Caco-2 (cell line): ENCODE data around the gene LTBP1. TPM values are rescaled to one million over a fixed set of nuclear protein-coding genes. Genes with fewer than 3 reads are reported as not detected.
A peak's percentile ranks its signal among the peaks of the same experiment; 100 is the strongest.

Experiments used
- BruUV-seq: library from RNA; stranded (reverse); fragments of 400-500 nt; replicated peaks from 2 replicates; lab custom pipeline; 2021; lab: Mats Ljungman, UMichigan
- CTCF ChIA-PET: fragments of 300-600 bp; sonication (Branson Sonifier 250); formaldehyde crosslinking; loops from one replicate; lab custom pipeline; 2022; ENCODE audit warnings: antibody characterized with exemption; lab: Charles Lee
- POLR2A ChIA-PET: fragments of 300-600 bp; sonication (Branson Sonifier 250); formaldehyde crosslinking; loops from one replicate; lab custom pipeline; 2022; ENCODE audit warnings: antibody characterized with exemption; lab: Charles Lee
- DNase-seq, 2 experiments: peaks; one replicate each; pipeline versions ENCODE4 v3.0.0 to v3.0.0-alpha.2; 2020 to 2022
- H3K27me3 ChIP-seq: replicated peaks from 2 replicates; pipeline ENCODE4 v1.6.0; 2011; ENCODE audit warnings: low read length; ENCODE audit not compliant: control insufficient read depth, insufficient read depth
- H3K36me3 ChIP-seq: 2 replicates; pipeline ENCODE4 v1.5.1; 2011; ENCODE audit warnings: low read length; ENCODE audit not compliant: control insufficient read depth, insufficient read depth
- H3K4me1 ChIP-seq: fragments of 250-450 bp; sonication (Bioruptor Pico); 2 replicates; pipeline ENCODE4 v1.5.1; 2020; ENCODE audit warnings: mild to moderate bottlenecking
- H3K4me3 ChIP-seq: 2 replicates; pipeline ENCODE4 v1.5.1; 2011; ENCODE audit warnings: low read depth, mild to moderate bottlenecking, control low read depth, low read length
- H3K9me3 ChIP-seq: fragments of 250-450 bp; sonication (Bioruptor Pico); 2 replicates; pipeline ENCODE4 v1.5.1; 2020; ENCODE audit warnings: mild to moderate bottlenecking, moderate library complexity
- H3K27ac Mint-ChIP-seq: one replicate; pipeline ENCODE4 v1.8.0; 2022; ENCODE audit warnings: mixed read lengths; ENCODE audit not compliant: unreplicated experiment
- H3K27me3 Mint-ChIP-seq: one replicate; pipeline ENCODE4 v1.8.0; 2022; ENCODE audit warnings: mixed read lengths; ENCODE audit not compliant: insufficient read depth, unreplicated experiment
- H3K36me3 Mint-ChIP-seq: one replicate; pipeline ENCODE4 v1.8.0; 2022; ENCODE audit warnings: mild to moderate bottlenecking, mixed read lengths; ENCODE audit not compliant: insufficient read depth, unreplicated experiment
- H3K4me1 Mint-ChIP-seq: one replicate; pipeline ENCODE4 v1.8.0; 2022; ENCODE audit warnings: low read depth, mixed read lengths; ENCODE audit not compliant: unreplicated experiment
- H3K4me3 Mint-ChIP-seq: one replicate; pipeline ENCODE4 v1.8.0; 2022; ENCODE audit warnings: mild to moderate bottlenecking, moderate library complexity, mixed read lengths; ENCODE audit not compliant: unreplicated experiment
- H3K9me3 Mint-ChIP-seq: one replicate; pipeline ENCODE4 v1.8.0; 2022; ENCODE audit warnings: mixed read lengths; ENCODE audit not compliant: unreplicated experiment
- intact Hi-C: fragments of 100-400 bp; cut with micrococcal nuclease; formaldehyde crosslinking; loops from one replicate; pipeline ENCODE4 v1.10.0; 2022; ENCODE audit not compliant: unreplicated experiment
- total RNA-seq: library from RNA; stranded (reverse); gene quantifications from 2 replicates; pipeline ENCODE4 v1.2.3, GENCODE V29; 2022
- TF ChIP-seq, protein P1 (sequence below), 2 experiments: fragments of 200-600 bp in 1 of 2; IDR thresholded peaks; 1 replicate in 1 of 2; 2 replicates in 1 of 2; pipeline versions ENCODE4 v1.5.1 to v1.8.0; 2011 to 2022; ENCODE audit warnings: antibody characterized with exemption in 1 of 2, control low read depth in 1 of 2, inconsistent platforms in 1 of 2, low read depth in 1 of 2, low read length in 1 of 2, mild to moderate bottlenecking in 1 of 2, moderate library complexity in 1 of 2; ENCODE audit not compliant: insufficient read depth in 1 of 2, severe bottlenecking in 1 of 2, unreplicated experiment in 1 of 2

The LTBP1 gene
- total RNA-seq, 1 experiment from 2014 or later, result 64.2 TPM

DNA sequence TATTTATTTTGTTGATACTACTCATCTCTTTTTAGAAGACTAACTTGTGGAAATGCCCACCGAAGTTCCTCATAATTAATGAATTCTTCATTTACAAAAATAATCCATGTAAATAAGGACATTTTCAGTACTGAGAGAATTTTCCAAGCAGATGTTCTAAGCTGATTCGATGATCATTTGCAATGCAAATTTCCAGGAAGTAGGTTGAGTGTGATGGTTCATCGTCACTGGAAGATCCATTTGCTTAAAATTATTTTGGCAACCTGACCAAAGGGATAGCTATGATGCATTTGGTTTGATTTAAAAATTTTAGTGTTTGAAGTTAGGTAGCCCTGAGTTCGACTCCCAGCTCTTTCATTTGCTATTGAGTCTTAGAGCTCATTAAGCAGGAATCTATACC lies 272.4 kb downstream of the LTBP1 start:
- Mint-ChIP-seq H3K4me1 (peaks cover 23% of the 10 kb centered on the region), H3K27ac (no peak overlapping the region), H3K36me3 (no peaks in the 10 kb centered on the region), H3K4me3 (no peak overlapping the region), H3K27me3 (no peaks in the 10 kb centered on the region), H3K9me3 (no peaks in the 10 kb centered on the region)
- Histone ChIP-seq H3K4me3 (no peak overlapping the region), H3K9me3 (no peaks in the 10 kb centered on the region), H3K36me3 (no peaks in the 10 kb centered on the region), H3K4me1 (peaks cover 17% of the 10 kb centered on the region), H3K27me3 (no peaks in the 10 kb centered on the region)
- DNase-seq, result no peak
- TF ChIP-seq, protein P1, sequence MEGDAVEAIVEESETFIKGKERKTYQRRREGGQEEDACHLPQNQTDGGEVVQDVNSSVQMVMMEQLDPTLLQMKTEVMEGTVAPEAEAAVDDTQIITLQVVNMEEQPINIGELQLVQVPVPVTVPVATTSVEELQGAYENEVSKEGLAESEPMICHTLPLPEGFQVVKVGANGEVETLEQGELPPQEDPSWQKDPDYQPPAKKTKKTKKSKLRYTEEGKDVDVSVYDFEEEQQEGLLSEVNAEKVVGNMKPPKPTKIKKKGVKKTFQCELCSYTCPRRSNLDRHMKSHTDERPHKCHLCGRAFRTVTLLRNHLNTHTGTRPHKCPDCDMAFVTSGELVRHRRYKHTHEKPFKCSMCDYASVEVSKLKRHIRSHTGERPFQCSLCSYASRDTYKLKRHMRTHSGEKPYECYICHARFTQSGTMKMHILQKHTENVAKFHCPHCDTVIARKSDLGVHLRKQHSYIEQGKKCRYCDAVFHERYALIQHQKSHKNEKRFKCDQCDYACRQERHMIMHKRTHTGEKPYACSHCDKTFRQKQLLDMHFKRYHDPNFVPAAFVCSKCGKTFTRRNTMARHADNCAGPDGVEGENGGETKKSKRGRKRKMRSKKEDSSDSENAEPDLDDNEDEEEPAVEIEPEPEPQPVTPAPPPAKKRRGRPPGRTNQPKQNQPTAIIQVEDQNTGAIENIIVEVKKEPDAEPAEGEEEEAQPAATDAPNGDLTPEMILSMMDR (IDR thresholded peaks at IDR 0.05; ENCODE audit: insufficient read depth in 1 of 2, low read depth in 1 of 2, low read length in 1 of 2, severe bottlenecking in 1 of 2, unreplicated experiment in 1 of 2), result no peak
- ChIA-PET POLR2A (interaction anchor here (0.6 kb wide), 1 partner anchor 248 kb away, joined by 3 read pairs; no protein-coding TSS in a partner anchor), CTCF (interaction anchor here (0.7 kb wide), 1 partner anchor 186 kb away, joined by 3 read pairs; no protein-coding TSS in a partner anchor)
- intact Hi-C loops, result no loop called here
- no TSS peak for BruUV-seq

DNA sequence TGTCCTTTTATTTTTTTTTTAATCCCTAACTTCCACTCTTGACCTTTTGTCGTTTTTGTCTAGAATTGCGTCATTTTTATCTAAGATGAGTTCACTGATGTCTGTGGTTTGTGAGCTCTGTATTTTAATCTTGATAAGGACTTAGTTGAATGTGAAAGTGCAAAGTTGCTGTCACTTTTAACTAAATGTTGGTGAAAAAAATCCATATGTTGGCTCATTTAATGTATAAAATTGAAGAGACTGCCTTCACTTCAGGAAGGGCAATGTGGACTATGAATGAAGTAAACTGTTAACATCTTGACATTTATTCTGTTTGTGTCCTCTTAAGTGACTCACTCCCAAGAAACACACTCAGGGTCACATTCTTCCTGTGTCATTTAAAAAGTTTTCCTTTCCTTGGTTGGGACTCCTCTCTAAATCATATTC lies 273.1 kb downstream of the LTBP1 start:
- H3K4me1 Mint-ChIP-seq, result peaks cover 17% of the 10 kb centered on the region
- Histone ChIP-seq H3K36me3 (no peaks in the 10 kb centered on the region), H3K9me3 (no peaks in the 10 kb centered on the region), H3K4me1 (peaks cover 11% of the 10 kb centered on the region; the same call in 1 of the 2 replicates), H3K27me3 (no peaks in the 10 kb centered on the region), H3K4me3 (no peak overlapping the region)
- CTCF ChIA-PET, result interaction anchor here (0.7 kb wide), 1 partner anchor 186 kb away, joined by 3 read pairs; no protein-coding TSS in a partner anchor
- TF ChIP-seq, protein P1 (IDR thresholded peaks at IDR 0.05; ENCODE audit: insufficient read depth in 1 of 2, low read depth in 1 of 2, low read length in 1 of 2, severe bottlenecking in 1 of 2, unreplicated experiment in 1 of 2), result no peak
- H3K36me3 Mint-ChIP-seq, result no peaks in the 10 kb centered on the region
- POLR2A ChIA-PET, result interaction anchor here (0.6 kb wide), 1 partner anchor 249 kb away, joined by 3 read pairs; no protein-coding TSS in a partner anchor
- no peaks in the 10 kb centered on the region for H3K27me3 Mint-ChIP-seq
- BruUV-seq, result no TSS peak
- intact Hi-C loops, result no loop called here
- no peak for DNase-seq
- no peak overlapping the region for H3K4me3 Mint-ChIP-seq
- peak overlapping the region; percentile 1 for H3K27ac Mint-ChIP-seq
- no peaks in the 10 kb centered on the region for H3K9me3 Mint-ChIP-seq

GRCh38 chr2:33220533-33220932 lies 273.8 kb downstream of the LTBP1 start:
- peaks cover 6% of the 10 kb centered on the region; the same call in 1 of the 2 replicates for H3K4me1 ChIP-seq
- intact Hi-C loops, result no loop called here
- TF ChIP-seq, protein P1 (IDR thresholded peaks at IDR 0.05; ENCODE audit: insufficient read depth in 1 of 2, low read depth in 1 of 2, low read length in 1 of 2, severe bottlenecking in 1 of 2, unreplicated experiment in 1 of 2), result no peak
- ChIA-PET POLR2A (no interaction called here), CTCF (no interaction called here)
- no peaks in the 10 kb centered on the region for H3K36me3 ChIP-seq
- Mint-ChIP-seq H3K4me3 (no peak overlapping the region), H3K9me3 (peaks cover 5% of the 10 kb centered on the region), H3K36me3 (no peaks in the 10 kb centered on the region), H3K27ac (no peak overlapping the region), H3K27me3 (no peaks in the 10 kb centered on the region), H3K4me1 (peaks cover 17% of the 10 kb centered on the region)
- no peaks in the 10 kb centered on the region for H3K9me3 ChIP-seq
- H3K4me3 ChIP-seq, result no peak overlapping the region
- no peaks in the 10 kb centered on the region for H3K27me3 ChIP-seq
- no peak for DNase-seq
- no TSS peak for BruUV-seq
